Measurements from ENCODE around the gene RASA3. TPM values are rescaled to one million over a fixed set of nuclear protein-coding genes. Genes with fewer than 3 reads are reported as not detected.

RASA3 gene
- total and polyA plus RNA-seq, 2 of the 4 experiments (the other 2 are of a cell fraction): 21.0 to 31.4 TPM

DNA sequence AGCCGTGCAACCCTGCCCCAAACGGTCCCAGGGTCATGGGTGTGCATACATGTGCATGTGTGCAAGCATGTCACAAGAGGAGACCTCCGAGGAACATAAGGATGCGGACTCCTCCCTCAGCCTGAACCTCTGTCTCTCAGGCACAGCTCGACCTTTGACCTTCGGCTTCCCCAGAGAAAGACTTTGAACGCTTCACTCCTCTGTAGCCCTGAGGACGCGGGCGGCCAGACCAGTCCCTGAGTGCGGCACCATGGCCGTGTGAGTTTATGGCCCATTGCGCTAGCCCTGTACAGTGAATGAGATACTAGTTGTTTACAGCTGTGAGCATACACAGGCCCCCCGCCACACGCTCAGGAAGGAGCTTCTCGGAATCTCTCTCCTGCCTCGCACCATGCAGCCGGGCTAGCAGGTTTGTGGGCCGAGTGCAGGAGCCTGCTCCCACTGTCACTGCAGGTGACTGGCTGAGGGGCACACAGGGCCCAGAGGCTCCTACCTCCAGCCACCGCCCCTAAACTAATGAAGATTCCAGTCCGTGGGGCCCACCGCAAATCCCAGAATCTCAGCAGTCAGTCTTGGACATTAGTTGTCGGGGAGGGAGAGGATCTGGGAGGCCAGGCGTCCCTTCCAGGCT is 10.8 kb downstream of the RASA3 start:
- intact Hi-C loops (cut with micrococcal nuclease): no loop called here
- Histone ChIP-seq H3K23ac (ENCODE audit: low read depth, low read length) (0 out of 2 replicates have a peak overlapping the region, but pooled peaks have one; percentile 39), H3K18ac (ENCODE audit: low read depth, low read length) (no peak overlapping the region), H4K91ac (ENCODE audit: insufficient read depth, low read depth, low read length) (peak overlapping the region; percentile 23; the same call in 1 of the 2 replicates), H4K8ac (ENCODE audit: low read depth in 2 of 2, low read length in 2 of 2) (peak overlapping the region in 1 of 2 experiments; percentile 52; a peak in 1 of 4 replicates), H3K14ac (replicated peaks; ENCODE audit: low read depth, low read length) (0 out of 2 replicates have a peak overlapping the region, but pooled peaks have one; percentile 46), H2BK20ac (ENCODE audit: low read depth, low read length) (no peak overlapping the region), H3K36me3 (ENCODE audit: control insufficient read depth, insufficient read depth, low read length) (peaks cover 2% of the 10 kb centered on the region; the same call in 1 of the 2 replicates), H2AK9ac (replicated peaks; ENCODE audit: low read depth, low read length, poor library complexity) (peak overlapping the region; percentile 19), H2BK5ac (ENCODE audit: low read depth, low read length, poor library complexity, severe bottlenecking) (peak overlapping the region; percentile 2), H2AK5ac (ENCODE audit: low read depth, low read length) (peak overlapping the region; percentile 85), H3K4me2 (ENCODE audit: low read depth, low read length) (no peak overlapping the region), H2BK15ac (ENCODE audit: low read depth, low read length) (no peak overlapping the region), H3K27ac (ENCODE audit: insufficient read depth, low read length) (peak overlapping the region; percentile 20; the same call in 1 of the 2 replicates), H2AFZ (replicated peaks; ENCODE audit: low read length, poor library complexity) (no peak overlapping the region), H3K9me3 (ENCODE audit: control insufficient read depth, insufficient read depth, low read length) (no peaks in the 10 kb centered on the region), H3K56ac (ENCODE audit: extremely low read depth, insufficient read depth, low read length) (no peak overlapping the region), H3K9me1 (ENCODE audit: insufficient read depth, low read length) (peaks cover 32% of the 10 kb centered on the region), H4K5ac (ENCODE audit: low read depth, low read length) (no peak overlapping the region), H3K4ac (ENCODE audit: low read depth, low read length) (peak overlapping the region; percentile 48), H3K27me3 (ENCODE audit: control insufficient read depth, insufficient read depth, low read length) (no peaks in the 10 kb centered on the region), H3K4me1 (ENCODE audit: control insufficient read depth, insufficient read depth, low read length) (peaks cover 26% of the 10 kb centered on the region), H3K79me1 (ENCODE audit: low read depth in 1 of 2, low read length in 2 of 2) (peaks cover 10 to 49% of the 10 kb centered on the region in 2 experiments; a peak in 3 of 4 replicates), H4K20me1 (ENCODE audit: insufficient read depth, low read length) (peaks cover 29% of the 10 kb centered on the region), H3K4me3 (ENCODE audit: insufficient read depth, low read depth, low read length) (no peak overlapping the region), H2BK120ac (ENCODE audit: low read depth, low read length) (peak overlapping the region; percentile 93), H3K9ac (ENCODE audit: low read depth, low read length) (no peak overlapping the region)
- BruUV-seq (replicated peaks): no TSS peak
- ChIA-PET CTCF (no interaction called here), POLR2A (ENCODE audit: unreplicated experiment) (no interaction called here)
- ATAC-seq (ENCODE audit: low read depth): no peak
- TF ChIP-seq CHD1 (IDR thresholded peaks at IDR 0.05; ENCODE audit: low read depth, low read length) (no peak), RCOR1 (IDR thresholded peaks at IDR 0.05; ENCODE audit: insufficient replicate concordance, low read length) (no peak), POLR2A (IDR thresholded peaks at IDR 0.05; ENCODE audit: low read depth, low read length) (no peak), SMC3 (IDR thresholded peaks at IDR 0.05; ENCODE audit: low read depth, low read length) (no peak), RAD21 (IDR thresholded peaks at IDR 0.05; ENCODE audit: low read length) (no peak), MAFK (IDR thresholded peaks at IDR 0.05; ENCODE audit: low read depth, low read length) (no peak), RFX5 (IDR thresholded peaks at IDR 0.05; ENCODE audit: low read depth, low read length) (no peak), NFE2L2 (IDR thresholded peaks at IDR 0.05; ENCODE audit: low read depth, low read length) (no peak)
- TF ChIP-seq, protein P1, sequence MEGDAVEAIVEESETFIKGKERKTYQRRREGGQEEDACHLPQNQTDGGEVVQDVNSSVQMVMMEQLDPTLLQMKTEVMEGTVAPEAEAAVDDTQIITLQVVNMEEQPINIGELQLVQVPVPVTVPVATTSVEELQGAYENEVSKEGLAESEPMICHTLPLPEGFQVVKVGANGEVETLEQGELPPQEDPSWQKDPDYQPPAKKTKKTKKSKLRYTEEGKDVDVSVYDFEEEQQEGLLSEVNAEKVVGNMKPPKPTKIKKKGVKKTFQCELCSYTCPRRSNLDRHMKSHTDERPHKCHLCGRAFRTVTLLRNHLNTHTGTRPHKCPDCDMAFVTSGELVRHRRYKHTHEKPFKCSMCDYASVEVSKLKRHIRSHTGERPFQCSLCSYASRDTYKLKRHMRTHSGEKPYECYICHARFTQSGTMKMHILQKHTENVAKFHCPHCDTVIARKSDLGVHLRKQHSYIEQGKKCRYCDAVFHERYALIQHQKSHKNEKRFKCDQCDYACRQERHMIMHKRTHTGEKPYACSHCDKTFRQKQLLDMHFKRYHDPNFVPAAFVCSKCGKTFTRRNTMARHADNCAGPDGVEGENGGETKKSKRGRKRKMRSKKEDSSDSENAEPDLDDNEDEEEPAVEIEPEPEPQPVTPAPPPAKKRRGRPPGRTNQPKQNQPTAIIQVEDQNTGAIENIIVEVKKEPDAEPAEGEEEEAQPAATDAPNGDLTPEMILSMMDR (conservative IDR thresholded peaks at IDR 0.05; ENCODE audit: low read depth, low read length): no peak
- dilution Hi-C loops (cut with HindIII; ENCODE audit: low sequenced_read_pairs, unreplicated experiment): no loop called here
- in situ Hi-C loops (cut with MboI; ENCODE audit: low sequenced_read_pairs): no loop called here
- DNase-seq: no peak
- WGBS, 2 experiments (ENCODE audit: extremely low coverage in 2 of 2, insufficient read length in 1 of 2): 95% methylated on average over 9 of the region's 24 CpGs; no CpG with 5 or more reads in 1 of the 2 experiments

All from IMR-90 (cell line).